SK-N-SH treated with all-trans-retinoic acid at 6 μM for 48 hours (cell line): ENCODE data around the gene SLAMF8.

Experiments used
- ATAC-seq: fragments of 200-7000 bp; cut with Tn5 transposase; 3 replicates; pipeline ENCODE4 v1.9.1; 2020; ENCODE audit warnings: mild to moderate bottlenecking, moderate library complexity
- ARNTL ChIP-seq: fragments of 450-650 bp; formaldehyde crosslinking; IDR thresholded peaks from 2 replicates; pipeline ENCODE4 v1.5.0; 2020; ENCODE audit warnings: low read depth, mild to moderate bottlenecking, moderate library complexity, borderline replicate concordance
- BACH2 ChIP-seq: fragments of 250-450 bp; sonication (Bioruptor Pico); IDR thresholded peaks from 2 replicates; pipeline ENCODE4 v1.9.0; 2021; ENCODE audit warnings: mild to moderate bottlenecking, borderline replicate concordance
- CREB5 ChIP-seq: fragments of 250-450 bp; sonication (Bioruptor Pico); IDR thresholded peaks from 2 replicates; pipeline ENCODE4 v1.5.1; 2020; ENCODE audit warnings: low read depth, mild to moderate bottlenecking, moderate library complexity
- CSDC2 ChIP-seq: fragments of 250-450 bp; sonication (Bioruptor Pico); IDR thresholded peaks from 2 replicates; pipeline ENCODE4 v1.5.0; 2020; ENCODE audit warnings: mild to moderate bottlenecking, moderate library complexity
- CSRNP3 ChIP-seq: fragments of 250-450 bp; sonication (Bioruptor Pico); IDR thresholded peaks from 2 replicates; pipeline ENCODE4 v1.5.1; 2021; ENCODE audit warnings: mild to moderate bottlenecking, moderate library complexity
- GLIS3 ChIP-seq: fragments of 250-450 bp; sonication (Bioruptor Pico); IDR thresholded peaks from 2 replicates; pipeline ENCODE4 v1.5.0; 2020; ENCODE audit warnings: mild to moderate bottlenecking, moderate library complexity
- ISL1 ChIP-seq: fragments of 250-450 bp; sonication (Bioruptor Pico); IDR thresholded peaks from 2 replicates; pipeline ENCODE4 v2.1.2; 2022; ENCODE audit warnings: mild to moderate bottlenecking, moderate library complexity
- OSR1 ChIP-seq: fragments of 250-450 bp; sonication (Bioruptor Pico); IDR thresholded peaks from 2 replicates; pipeline ENCODE4 v1.8.0; 2022; ENCODE audit warnings: moderate library complexity, mild to moderate bottlenecking, inconsistent platforms
- PATZ1 ChIP-seq: fragments of 250-450 bp; sonication (Bioruptor Pico); IDR thresholded peaks from 2 replicates; pipeline ENCODE4 v1.8.0; 2020; ENCODE audit warnings: mild to moderate bottlenecking, moderate library complexity, borderline replicate concordance
- POU6F1 ChIP-seq: fragments of 250-450 bp; sonication (Bioruptor Pico); IDR thresholded peaks from 2 replicates; pipeline ENCODE4 v1.8.0; 2021; ENCODE audit warnings: low read depth, mild to moderate bottlenecking, moderate library complexity, borderline replicate concordance
- PPARA ChIP-seq: fragments of 250-450 bp; sonication (Bioruptor Pico); IDR thresholded peaks from 2 replicates; pipeline ENCODE4 v1.5.0; 2020; ENCODE audit warnings: mild to moderate bottlenecking, borderline replicate concordance
- SNAI2 ChIP-seq: fragments of 250-450 bp; sonication (Bioruptor Pico); IDR thresholded peaks from 2 replicates; pipeline ENCODE4 v1.5.0; 2020; ENCODE audit warnings: mild to moderate bottlenecking, moderate library complexity
- TCF4 ChIP-seq: fragments of 250-450 bp; sonication (Bioruptor Pico); IDR thresholded peaks from 2 replicates; pipeline ENCODE4 v1.8.0; 2021; ENCODE audit warnings: mild to moderate bottlenecking, moderate library complexity, borderline replicate concordance
- TOX ChIP-seq: fragments of 250-450 bp; sonication (Bioruptor Pico); IDR thresholded peaks from 2 replicates; pipeline ENCODE4 v1.8.0; 2021; ENCODE audit warnings: mild to moderate bottlenecking, moderate library complexity, borderline replicate concordance
- TSHZ2 ChIP-seq: fragments of 250-450 bp; sonication (Bioruptor Pico); IDR thresholded peaks from 2 replicates; pipeline ENCODE4 v1.5.0; 2020; ENCODE audit warnings: mild to moderate bottlenecking, moderate library complexity
- ZFP3 ChIP-seq: fragments of 250-450 bp; sonication (Bioruptor Pico); IDR thresholded peaks from 2 replicates; pipeline ENCODE4 v1.5.0; 2020; ENCODE audit warnings: mild to moderate bottlenecking, moderate library complexity
- ZFP30 ChIP-seq: fragments of 450-650 bp; formaldehyde crosslinking; IDR thresholded peaks from 2 replicates; pipeline ENCODE4 v1.5.0; 2022; ENCODE audit warnings: mild to moderate bottlenecking, moderate library complexity
- ZNF565 ChIP-seq: fragments of 450-650 bp; formaldehyde crosslinking; conservative IDR thresholded peaks from 2 replicates; pipeline ENCODE4 v1.5.0; 2020; ENCODE audit warnings: low read depth, mild to moderate bottlenecking, moderate library complexity
- ZNF70 ChIP-seq: fragments of 450-650 bp; formaldehyde crosslinking; IDR thresholded peaks from 2 replicates; pipeline ENCODE4 v1.5.0; 2020; ENCODE audit warnings: mild to moderate bottlenecking, moderate library complexity
- ZNF8 ChIP-seq: fragments of 450-650 bp; formaldehyde crosslinking; IDR thresholded peaks from 2 replicates; pipeline ENCODE4 v1.5.0; 2020; ENCODE audit warnings: mild to moderate bottlenecking, moderate library complexity

SLAMF8 gene

GRCh38 chr1:159862031-159862430, 35.4 kb downstream of the SLAMF8 start:
- ATAC-seq: no peak

GRCh38 chr1:159862557-159862956, 35.9 kb downstream of the SLAMF8 start, which contains the start of gene VSIG8:
Gene VSIG8, minus strand, starts transcription at chr1:159862657. Its CDS starts 136 bp downstream, at chr1:159862521.
- TF ChIP-seq ZNF70 (CRISPR knock-in tag): no peak
- TF ChIP-seq ISL1 (CRISPR knock-in tag): no peak
- TF ChIP-seq SNAI2: no peak
- TF ChIP-seq ZNF8 (CRISPR knock-in tag): no peak
- TF ChIP-seq CSRNP3 (CRISPR knock-in tag): no peak
- no peak for TF ChIP-seq PPARA
- no peak for TF ChIP-seq CREB5 (CRISPR knock-in tag)
- TF ChIP-seq POU6F1: no peak
- no peak for TF ChIP-seq ZFP30 (CRISPR knock-in tag)
- TF ChIP-seq TCF4 (CRISPR knock-in tag): no peak
- TF ChIP-seq ZNF565: no peak
- no peak for TF ChIP-seq CSDC2 (CRISPR knock-in tag)
- TF ChIP-seq ZFP3: no peak
- TF ChIP-seq BACH2 (CRISPR knock-in tag): no peak
- TF ChIP-seq GLIS3 (CRISPR knock-in tag): no peak
- no peak for TF ChIP-seq PATZ1
- no peak for TF ChIP-seq TSHZ2 (CRISPR knock-in tag)
- no peak for TF ChIP-seq TOX
- no peak for ATAC-seq

More at GRCh38 chr1:159862031-159862430, 35.4 kb downstream of the SLAMF8 start:
- TF ChIP-seq ZNF70 (CRISPR knock-in tag) (no peak), ARNTL (CRISPR knock-in tag) (no peak), ZNF565 (no peak)

- ATAC-seq: no peak
- TF ChIP-seq SNAI2 (no peak), ISL1 (CRISPR knock-in tag) (no peak), TCF4 (CRISPR knock-in tag) (no peak), ZFP30 (CRISPR knock-in tag) (no peak), PATZ1 (no peak), ZFP3 (no peak), OSR1 (no peak), CSDC2 (CRISPR knock-in tag) (no peak)
These were observed 37.6 kb downstream of the SLAMF8 start for GRCh38 chr1:159864262-159864661.
